ENCODE measurements around the gene COL4A1. TPM values are rescaled to one million over a fixed set of nuclear protein-coding genes. Genes with fewer than 3 reads are reported as not detected.

Gene COL4A1
- total RNA-seq, 2 experiments from 2014 or later = 0.08 to 0.16 TPM

DNA sequence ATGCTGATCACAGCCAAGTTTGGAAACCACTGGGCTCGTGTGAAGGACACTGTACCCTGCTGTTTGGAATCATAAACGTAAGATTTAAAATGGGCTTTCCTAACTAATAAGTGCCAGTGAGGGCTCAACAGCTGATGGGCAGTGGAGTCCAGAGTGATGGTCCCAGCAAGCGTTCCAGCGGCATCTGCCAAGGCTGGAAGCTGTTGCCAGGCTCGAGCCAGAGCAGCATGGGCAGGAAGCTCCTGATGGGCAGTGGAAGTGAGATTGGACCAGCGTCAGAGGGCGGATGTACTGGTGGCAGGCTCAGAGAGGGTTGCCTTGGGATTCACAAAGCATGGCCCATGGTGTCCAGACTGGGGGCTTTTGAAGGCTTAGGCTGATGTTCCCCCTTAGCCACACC, 30.3 kb upstream of the COL4A1 start:
- intact Hi-C loops (cut with DNase I, micrococcal nuclease) = no loop called here
- TF ChIP-seq, protein P1, sequence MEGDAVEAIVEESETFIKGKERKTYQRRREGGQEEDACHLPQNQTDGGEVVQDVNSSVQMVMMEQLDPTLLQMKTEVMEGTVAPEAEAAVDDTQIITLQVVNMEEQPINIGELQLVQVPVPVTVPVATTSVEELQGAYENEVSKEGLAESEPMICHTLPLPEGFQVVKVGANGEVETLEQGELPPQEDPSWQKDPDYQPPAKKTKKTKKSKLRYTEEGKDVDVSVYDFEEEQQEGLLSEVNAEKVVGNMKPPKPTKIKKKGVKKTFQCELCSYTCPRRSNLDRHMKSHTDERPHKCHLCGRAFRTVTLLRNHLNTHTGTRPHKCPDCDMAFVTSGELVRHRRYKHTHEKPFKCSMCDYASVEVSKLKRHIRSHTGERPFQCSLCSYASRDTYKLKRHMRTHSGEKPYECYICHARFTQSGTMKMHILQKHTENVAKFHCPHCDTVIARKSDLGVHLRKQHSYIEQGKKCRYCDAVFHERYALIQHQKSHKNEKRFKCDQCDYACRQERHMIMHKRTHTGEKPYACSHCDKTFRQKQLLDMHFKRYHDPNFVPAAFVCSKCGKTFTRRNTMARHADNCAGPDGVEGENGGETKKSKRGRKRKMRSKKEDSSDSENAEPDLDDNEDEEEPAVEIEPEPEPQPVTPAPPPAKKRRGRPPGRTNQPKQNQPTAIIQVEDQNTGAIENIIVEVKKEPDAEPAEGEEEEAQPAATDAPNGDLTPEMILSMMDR (IDR thresholded peaks at IDR 0.05) = no peak
- no peaks in the 10 kb centered on the region for H3K9me3 Mint-ChIP-seq
- no peaks in the 10 kb centered on the region for H3K36me3 Mint-ChIP-seq (ENCODE audit: low read depth)
- H3K4me3 ChIP-seq (ENCODE audit: low read length) = no peak overlapping the region
- H3K27me3 ChIP-seq (ENCODE audit: control insufficient read depth in 1 of 2, insufficient read depth in 2 of 2, low read length in 2 of 2) = no peaks in the 10 kb centered on the region
- peaks cover 19% of the 10 kb centered on the region for H3K4me1 ChIP-seq (ENCODE audit: insufficient read depth, low read length)
- CTCF ChIA-PET = no interaction called here
- ATAC-seq (ENCODE audit: poor library complexity) (no peak), DNase-seq (no peak)
- H3K36me3 ChIP-seq (ENCODE audit: insufficient read depth, low read length) = no peaks in the 10 kb centered on the region
- H3K9me3 ChIP-seq (ENCODE audit: control insufficient read depth in 1 of 2, insufficient read depth in 1 of 2, low read length in 2 of 2) = peaks cover 0 to 8% of the 10 kb centered on the region in 2 experiments
- H3K4me3 Mint-ChIP-seq = no peak overlapping the region
- H3K4me1 Mint-ChIP-seq (ENCODE audit: low read depth) = peaks cover 32% of the 10 kb centered on the region
- no peak overlapping the region for H3K27ac Mint-ChIP-seq
- peaks cover 17% of the 10 kb centered on the region for H3K27me3 Mint-ChIP-seq
- POLR2A ChIA-PET = no interaction called here
- H3K27ac ChIP-seq (ENCODE audit: low read depth in 1 of 2, low read length in 2 of 2) = no peak overlapping the region

DNA sequence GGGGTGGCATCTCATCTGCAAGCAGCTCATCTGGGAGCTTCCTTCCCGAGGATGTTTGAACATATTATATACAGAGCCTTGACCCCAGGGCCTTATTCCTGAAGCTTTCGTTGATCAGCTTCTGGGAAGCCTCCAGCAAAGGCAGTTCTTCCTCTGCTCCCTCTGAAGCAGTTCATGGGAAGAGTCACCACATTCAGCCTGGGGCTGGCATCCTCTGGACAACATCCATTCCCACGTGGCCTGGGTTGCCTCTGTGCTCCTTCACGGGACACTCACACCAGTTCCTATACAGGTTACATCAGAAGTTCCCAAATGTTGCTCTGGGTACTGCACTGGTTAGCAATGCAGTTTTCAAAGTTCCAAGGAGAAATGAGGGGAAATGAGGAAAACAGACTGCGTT, 29.7 kb upstream of the COL4A1 start:
- POLR2A ChIA-PET = no interaction called here
- H3K27ac Mint-ChIP-seq = no peak overlapping the region

DNA sequence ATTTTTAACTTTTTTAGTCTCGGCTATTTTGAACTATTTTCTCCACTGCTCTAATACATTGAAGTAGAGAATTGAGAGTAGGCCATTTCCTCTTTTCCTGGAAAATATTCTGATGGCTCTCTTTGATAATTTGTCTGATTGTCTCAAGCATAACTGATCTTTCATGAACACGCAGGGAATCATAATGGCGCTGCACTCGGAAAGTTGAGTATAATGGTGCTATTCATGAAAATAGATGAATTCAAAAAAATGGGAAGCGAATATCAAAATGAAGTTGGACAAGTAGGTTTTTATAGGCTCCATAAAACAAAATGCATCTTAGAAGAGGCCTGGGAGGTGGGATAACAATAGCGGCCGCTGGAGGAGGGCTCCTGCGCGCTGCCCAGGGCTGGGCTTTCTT, 29.2 kb upstream of the COL4A1 start:
- CTCF ChIA-PET = no interaction called here
- TF ChIP-seq, protein P1 (IDR thresholded peaks at IDR 0.05) = no peak
- ATAC-seq (ENCODE audit: poor library complexity) (no peak), DNase-seq (no peak)
- POLR2A ChIA-PET = no interaction called here
- H3K4me1 ChIP-seq (ENCODE audit: insufficient read depth, low read length) = peaks cover 14% of the 10 kb centered on the region
- no peak overlapping the region for H3K27ac Mint-ChIP-seq
- H3K9me3 ChIP-seq (ENCODE audit: control insufficient read depth in 1 of 2, insufficient read depth in 1 of 2, low read length in 2 of 2) = peaks cover 0 to 8% of the 10 kb centered on the region in 2 experiments
- H3K27ac ChIP-seq (ENCODE audit: low read depth in 1 of 2, low read length in 2 of 2) = no peak overlapping the region
- H3K27me3 ChIP-seq (ENCODE audit: control insufficient read depth in 1 of 2, insufficient read depth in 2 of 2, low read length in 2 of 2) = no peaks in the 10 kb centered on the region
- H3K4me3 ChIP-seq (ENCODE audit: low read length) = no peak overlapping the region
- H3K36me3 Mint-ChIP-seq (ENCODE audit: low read depth) = no peaks in the 10 kb centered on the region
- no peaks in the 10 kb centered on the region for H3K9me3 Mint-ChIP-seq
- H3K36me3 ChIP-seq (ENCODE audit: insufficient read depth, low read length) = no peaks in the 10 kb centered on the region
- peaks cover 23% of the 10 kb centered on the region for H3K4me1 Mint-ChIP-seq (ENCODE audit: low read depth)
- intact Hi-C loops (cut with DNase I, micrococcal nuclease) = no loop called here
- H3K4me3 Mint-ChIP-seq = no peak overlapping the region
- peaks cover 25% of the 10 kb centered on the region for H3K27me3 Mint-ChIP-seq

More for the DNA sequence above, 29.7 kb upstream of the COL4A1 start:
- Histone ChIP-seq H3K27ac (ENCODE audit: low read depth in 1 of 2, low read length in 2 of 2) (no peak overlapping the region), H3K9me3 (ENCODE audit: control insufficient read depth in 1 of 2, insufficient read depth in 1 of 2, low read length in 2 of 2) (peaks cover 0 to 8% of the 10 kb centered on the region in 2 experiments), H3K4me3 (ENCODE audit: low read length) (no peak overlapping the region), H3K4me1 (ENCODE audit: insufficient read depth, low read length) (peaks cover 19% of the 10 kb centered on the region), H3K27me3 (ENCODE audit: control insufficient read depth in 1 of 2, insufficient read depth in 2 of 2, low read length in 2 of 2) (no peaks in the 10 kb centered on the region), H3K36me3 (ENCODE audit: insufficient read depth, low read length) (no peaks in the 10 kb centered on the region)
- Mint-ChIP-seq H3K4me3 (no peak overlapping the region), H3K9me3 (no peaks in the 10 kb centered on the region), H3K4me1 (ENCODE audit: low read depth) (peaks cover 29% of the 10 kb centered on the region), H3K27me3 (peaks cover 20% of the 10 kb centered on the region), H3K36me3 (ENCODE audit: low read depth) (no peaks in the 10 kb centered on the region)
- TF ChIP-seq, protein P1 (IDR thresholded peaks at IDR 0.05) = no peak
- ATAC-seq (ENCODE audit: poor library complexity) (no peak), DNase-seq (no peak)
- CTCF ChIA-PET = no interaction called here
- intact Hi-C loops (cut with DNase I, micrococcal nuclease) = no loop called here

All from CD4-positive, alpha-beta T cell (primary cell).